Measurements from ENCODE around the gene UMAD1.

The UMAD1 gene

GRCh38 chr7:7882888-7883287, 242.3 kb downstream of the UMAD1 start (continued):
- no peak for TF ChIP-seq GLIS3 (CRISPR knock-in tag; IDR thresholded peaks at IDR 0.05)
- no peak for TF ChIP-seq OSR1 (CRISPR knock-in tag; IDR thresholded peaks at IDR 0.05)
- no peak for TF ChIP-seq RARB (CRISPR knock-in tag; IDR thresholded peaks at IDR 0.05)
- TF ChIP-seq, protein P1, sequence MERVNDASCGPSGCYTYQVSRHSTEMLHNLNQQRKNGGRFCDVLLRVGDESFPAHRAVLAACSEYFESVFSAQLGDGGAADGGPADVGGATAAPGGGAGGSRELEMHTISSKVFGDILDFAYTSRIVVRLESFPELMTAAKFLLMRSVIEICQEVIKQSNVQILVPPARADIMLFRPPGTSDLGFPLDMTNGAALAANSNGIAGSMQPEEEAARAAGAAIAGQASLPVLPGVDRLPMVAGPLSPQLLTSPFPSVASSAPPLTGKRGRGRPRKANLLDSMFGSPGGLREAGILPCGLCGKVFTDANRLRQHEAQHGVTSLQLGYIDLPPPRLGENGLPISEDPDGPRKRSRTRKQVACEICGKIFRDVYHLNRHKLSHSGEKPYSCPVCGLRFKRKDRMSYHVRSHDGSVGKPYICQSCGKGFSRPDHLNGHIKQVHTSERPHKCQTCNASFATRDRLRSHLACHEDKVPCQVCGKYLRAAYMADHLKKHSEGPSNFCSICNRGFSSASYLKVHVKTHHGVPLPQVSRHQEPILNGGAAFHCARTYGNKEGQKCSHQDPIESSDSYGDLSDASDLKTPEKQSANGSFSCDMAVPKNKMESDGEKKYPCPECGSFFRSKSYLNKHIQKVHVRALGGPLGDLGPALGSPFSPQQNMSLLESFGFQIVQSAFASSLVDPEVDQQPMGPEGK (CRISPR knock-in tag; IDR thresholded peaks at IDR 0.05; ENCODE audit: borderline replicate concordance): no peak

GRCh38 chr7:7883394-7883793, 242.8 kb downstream of the UMAD1 start:
- ATAC-seq: no peak

DNA sequence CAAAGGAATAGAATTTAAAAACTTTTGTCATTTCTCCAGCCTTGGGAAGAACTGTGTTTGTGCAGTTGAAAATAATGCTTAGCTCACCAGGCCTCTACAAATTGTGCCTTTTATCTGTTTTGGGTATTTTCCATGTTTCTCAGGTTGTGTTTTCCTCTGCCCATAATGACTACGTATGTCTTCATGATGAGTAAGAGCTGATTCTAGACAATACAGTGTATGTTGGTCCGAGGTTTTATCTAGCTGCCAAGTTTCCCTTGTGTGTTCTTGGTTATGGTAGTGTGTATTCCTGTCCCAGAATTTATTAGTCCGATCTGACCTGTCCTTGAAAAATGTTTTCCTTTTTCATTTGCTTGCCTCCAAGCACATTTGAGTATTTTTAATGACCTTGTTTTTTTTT, 244.3 kb downstream of the UMAD1 start:
- no peak for ATAC-seq
- TF ChIP-seq GLIS3 (CRISPR knock-in tag; IDR thresholded peaks at IDR 0.05) (no peak), ISL1 (CRISPR knock-in tag; IDR thresholded peaks at IDR 0.05) (no peak), ZNF8 (CRISPR knock-in tag; IDR thresholded peaks at IDR 0.05) (no peak), ESRRG (CRISPR knock-in tag; IDR thresholded peaks at IDR 0.05) (no peak)

More at GRCh38 chr7:7883394-7883793, 242.8 kb downstream of the UMAD1 start:
- TF ChIP-seq TCF4 (CRISPR knock-in tag; IDR thresholded peaks at IDR 0.05; ENCODE audit: borderline replicate concordance) (no peak), PPARA (CRISPR knock-in tag; IDR thresholded peaks at IDR 0.05; ENCODE audit: borderline replicate concordance) (no peak), BACH2 (CRISPR knock-in tag; IDR thresholded peaks at IDR 0.05; ENCODE audit: borderline replicate concordance) (no peak), GLIS3 (CRISPR knock-in tag; IDR thresholded peaks at IDR 0.05) (no peak), TOX (CRISPR knock-in tag; IDR thresholded peaks at IDR 0.05; ENCODE audit: borderline replicate concordance) (no peak), SNAI2 (CRISPR knock-in tag; IDR thresholded peaks at IDR 0.05) (no peak), RARB (CRISPR knock-in tag; IDR thresholded peaks at IDR 0.05) (no peak), ZFP30 (CRISPR knock-in tag; IDR thresholded peaks at IDR 0.05) (no peak)
- TF ChIP-seq, protein P2, sequence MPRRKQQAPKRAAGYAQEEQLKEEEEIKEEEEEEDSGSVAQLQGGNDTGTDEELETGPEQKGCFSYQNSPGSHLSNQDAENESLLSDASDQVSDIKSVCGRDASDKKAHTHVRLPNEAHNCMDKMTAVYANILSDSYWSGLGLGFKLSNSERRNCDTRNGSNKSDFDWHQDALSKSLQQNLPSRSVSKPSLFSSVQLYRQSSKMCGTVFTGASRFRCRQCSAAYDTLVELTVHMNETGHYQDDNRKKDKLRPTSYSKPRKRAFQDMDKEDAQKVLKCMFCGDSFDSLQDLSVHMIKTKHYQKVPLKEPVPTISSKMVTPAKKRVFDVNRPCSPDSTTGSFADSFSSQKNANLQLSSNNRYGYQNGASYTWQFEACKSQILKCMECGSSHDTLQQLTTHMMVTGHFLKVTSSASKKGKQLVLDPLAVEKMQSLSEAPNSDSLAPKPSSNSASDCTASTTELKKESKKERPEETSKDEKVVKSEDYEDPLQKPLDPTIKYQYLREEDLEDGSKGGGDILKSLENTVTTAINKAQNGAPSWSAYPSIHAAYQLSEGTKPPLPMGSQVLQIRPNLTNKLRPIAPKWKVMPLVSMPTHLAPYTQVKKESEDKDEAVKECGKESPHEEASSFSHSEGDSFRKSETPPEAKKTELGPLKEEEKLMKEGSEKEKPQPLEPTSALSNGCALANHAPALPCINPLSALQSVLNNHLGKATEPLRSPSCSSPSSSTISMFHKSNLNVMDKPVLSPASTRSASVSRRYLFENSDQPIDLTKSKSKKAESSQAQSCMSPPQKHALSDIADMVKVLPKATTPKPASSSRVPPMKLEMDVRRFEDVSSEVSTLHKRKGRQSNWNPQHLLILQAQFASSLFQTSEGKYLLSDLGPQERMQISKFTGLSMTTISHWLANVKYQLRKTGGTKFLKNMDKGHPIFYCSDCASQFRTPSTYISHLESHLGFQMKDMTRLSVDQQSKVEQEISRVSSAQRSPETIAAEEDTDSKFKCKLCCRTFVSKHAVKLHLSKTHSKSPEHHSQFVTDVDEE (CRISPR knock-in tag; IDR thresholded peaks at IDR 0.05): no peak

GRCh38 chr7:7889791-7890568, 249.4 kb downstream of the UMAD1 start:
- ATAC-seq: no peak
- TF ChIP-seq TCF4 (CRISPR knock-in tag; IDR thresholded peaks at IDR 0.05; ENCODE audit: borderline replicate concordance): no peak
- no peak for TF ChIP-seq CSRNP3 (CRISPR knock-in tag; IDR thresholded peaks at IDR 0.05)

DNA sequence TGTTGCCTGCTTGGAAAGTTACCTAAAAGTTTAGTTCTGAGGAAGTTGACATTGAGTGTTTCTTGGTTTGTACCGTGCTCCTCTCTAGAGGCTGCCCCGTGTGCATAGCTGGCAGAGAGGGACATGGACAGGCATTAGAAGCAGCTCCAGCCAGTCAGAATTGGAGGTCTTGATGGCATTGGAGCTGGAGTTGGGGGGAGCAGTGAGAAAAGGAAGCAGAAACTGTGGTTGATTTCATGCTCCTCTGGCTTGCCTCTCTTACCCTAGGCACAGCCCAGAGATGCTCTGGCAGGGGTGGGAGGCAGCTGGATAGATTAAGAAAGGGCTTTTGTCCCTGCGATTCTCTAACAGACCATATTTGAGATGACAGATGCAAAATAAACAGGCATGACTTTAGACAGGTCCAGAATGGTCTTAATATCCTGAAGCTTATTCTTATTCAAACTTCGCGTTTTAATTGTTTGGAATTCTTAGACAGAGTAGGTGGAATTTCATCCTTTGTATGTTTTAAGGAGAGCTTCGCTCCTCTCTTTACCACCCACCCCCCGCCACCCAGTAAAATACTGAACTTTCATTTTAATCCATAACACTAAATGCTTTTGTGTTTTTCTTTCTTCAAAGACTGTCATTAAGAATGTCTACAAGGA, 254.6 kb downstream of the UMAD1 start:
- TF ChIP-seq, protein P2 (CRISPR knock-in tag; IDR thresholded peaks at IDR 0.05): no peak
- TF ChIP-seq, protein P1 (CRISPR knock-in tag; IDR thresholded peaks at IDR 0.05; ENCODE audit: borderline replicate concordance): no peak
- TF ChIP-seq BACH2 (CRISPR knock-in tag; IDR thresholded peaks at IDR 0.05; ENCODE audit: borderline replicate concordance): no peak
- no peak for ATAC-seq

Measured in SK-N-SH treated with all-trans-retinoic acid at 6 μM for 48 hours (cell line).